Esophagus squamous epithelium (tissue), 5 donors: ENCODE data around the gene GADD45A. TPM values are rescaled to one million over a fixed set of nuclear protein-coding genes. Genes with fewer than 3 reads are reported as not detected.

Experiments used
- DNase-seq: peaks from one replicate; lab custom pipeline; 2025; lab: John Stamatoyannopoulos, UW
- H3K27ac ChIP-seq, 4 donors: fragments of 200-600 bp; sonication (generic); one replicate each; pipeline ENCODE4 v1.5.1; 2016 to 2019; ENCODE audit warnings: mild to moderate bottlenecking in 1 of 4
- H3K27me3 ChIP-seq, 4 donors: fragments of 200-600 bp; sonication (generic); 1 replicate in 3 of 4; 2 replicates in 1 of 4; pipeline versions ENCODE4 v1.5.1 to v1.6.0; 2017 to 2021; ENCODE audit warnings: antibody characterized with exemption in 1 of 4
- H3K36me3 ChIP-seq, 3 donors: fragments of 200-600 bp; sonication (generic); one replicate each; pipeline ENCODE4 v1.5.1; 2016 to 2019
- H3K4me1 ChIP-seq, 3 donors: fragments of 200-600 bp; sonication (generic); one replicate each; pipeline ENCODE4 v1.5.1; 2017 to 2019
- H3K4me3 ChIP-seq, 4 donors: fragments of 200-600 bp; sonication (generic); 1 replicate in 3 of 4; 2 replicates in 1 of 4; pipeline ENCODE4 v1.5.1; 2016 to 2019; ENCODE audit warnings: mild to moderate bottlenecking in 2 of 4, moderate library complexity in 1 of 4
- H3K9me3 ChIP-seq, 3 donors: fragments of 200-600 bp; sonication (generic); one replicate each; pipeline ENCODE4 v1.5.1; 2016 to 2019
- POLR2A ChIP-seq, 4 donors: fragments of 450-650 bp; IDR thresholded peaks; one replicate each; pipeline ENCODE4 v1.6.1; 2017; ENCODE audit warnings: antibody characterized with exemption in 4 of 4, mild to moderate bottlenecking in 4 of 4, moderate library complexity in 3 of 4
- WGBS, 2 donors: methylation state at CpG; one replicate each; pipeline ENCODE4 v1.1.5; 2018; 5-methylcytosine and 5-hydroxymethylcytosine counted together
- intact Hi-C: fragments of 100-400 bp; cut with DNase I; formaldehyde crosslinking; loops from one replicate; pipeline ENCODE4 v1.15.0; 2022
- total RNA-seq, 4 donors: library from RNA; depleted of rRNA; stranded (reverse); fragments of >200 nt; gene quantifications; one replicate each; pipeline ENCODE4 v1.1.0, GENCODE V29; 2016
- TF ChIP-seq, protein P1 (sequence below), 6 experiments: fragments of 450-650 bp in 4 of 6; fragments of 200-600 bp in 2 of 6; sonication (generic) in 2 of 6; IDR thresholded peaks; one replicate each; pipeline ENCODE4 v1.5.1; 2016 to 2019; ENCODE audit warnings: antibody characterized with exemption in 6 of 6, mild to moderate bottlenecking in 4 of 6, moderate library complexity in 4 of 6
- donor health status: DM: yes; HTN: yes; CAD: no.

The GADD45A gene
- total RNA-seq, 4 donors from 2014 or later, result 35.2 to 62.6 (median 46.5) TPM

DNA sequence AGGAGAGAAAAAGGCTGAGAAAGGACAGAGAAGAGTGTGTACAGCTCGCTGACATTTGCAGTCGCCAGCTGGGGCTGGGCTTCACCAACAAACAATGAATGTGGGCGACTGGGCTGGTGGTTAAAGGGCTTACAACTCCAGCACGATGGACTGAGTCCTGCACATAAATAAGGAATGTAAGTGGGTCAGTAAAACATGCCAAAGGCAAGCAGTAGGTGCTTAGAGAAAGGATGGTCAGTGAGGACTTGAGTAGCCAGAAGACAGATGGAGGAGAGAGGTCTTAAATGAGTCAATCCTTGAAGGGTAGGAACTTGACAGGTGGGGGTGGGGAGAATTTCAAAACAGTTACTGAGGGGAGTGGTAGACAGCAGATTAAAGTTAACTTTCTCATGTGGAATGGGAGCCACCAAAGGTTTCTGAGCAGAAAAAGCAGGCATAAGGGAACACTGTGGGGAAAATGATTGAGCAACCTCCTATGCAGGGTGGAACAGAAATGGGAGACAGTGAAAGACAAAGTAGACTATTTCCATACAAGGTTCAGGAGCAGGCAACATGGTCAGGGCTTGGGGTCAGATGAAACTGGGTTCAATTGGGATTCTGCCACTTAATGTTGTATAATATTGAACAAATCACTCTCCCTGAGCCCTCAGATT, 37.4 kb downstream of the GADD45A start:
- TF ChIP-seq, protein P1, sequence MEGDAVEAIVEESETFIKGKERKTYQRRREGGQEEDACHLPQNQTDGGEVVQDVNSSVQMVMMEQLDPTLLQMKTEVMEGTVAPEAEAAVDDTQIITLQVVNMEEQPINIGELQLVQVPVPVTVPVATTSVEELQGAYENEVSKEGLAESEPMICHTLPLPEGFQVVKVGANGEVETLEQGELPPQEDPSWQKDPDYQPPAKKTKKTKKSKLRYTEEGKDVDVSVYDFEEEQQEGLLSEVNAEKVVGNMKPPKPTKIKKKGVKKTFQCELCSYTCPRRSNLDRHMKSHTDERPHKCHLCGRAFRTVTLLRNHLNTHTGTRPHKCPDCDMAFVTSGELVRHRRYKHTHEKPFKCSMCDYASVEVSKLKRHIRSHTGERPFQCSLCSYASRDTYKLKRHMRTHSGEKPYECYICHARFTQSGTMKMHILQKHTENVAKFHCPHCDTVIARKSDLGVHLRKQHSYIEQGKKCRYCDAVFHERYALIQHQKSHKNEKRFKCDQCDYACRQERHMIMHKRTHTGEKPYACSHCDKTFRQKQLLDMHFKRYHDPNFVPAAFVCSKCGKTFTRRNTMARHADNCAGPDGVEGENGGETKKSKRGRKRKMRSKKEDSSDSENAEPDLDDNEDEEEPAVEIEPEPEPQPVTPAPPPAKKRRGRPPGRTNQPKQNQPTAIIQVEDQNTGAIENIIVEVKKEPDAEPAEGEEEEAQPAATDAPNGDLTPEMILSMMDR (IDR thresholded peaks at IDR 0.05), result no peak
- TF ChIP-seq POLR2A (IDR thresholded peaks at IDR 0.05), result no peak
- H3K27me3 ChIP-seq, result no peaks in the 10 kb centered on the region
- no peak overlapping the region for H3K4me3 ChIP-seq
- no peaks in the 10 kb centered on the region for H3K36me3 ChIP-seq
- peaks cover 22 to 70% (median 49%) of the 10 kb centered on the region in 3 donors for H3K4me1 ChIP-seq
- no peak for DNase-seq
- no peaks in the 10 kb centered on the region for H3K9me3 ChIP-seq
- WGBS, 2 donors, result 43 to 71% methylated on average over 4 of the region's 4 CpGs
- peak overlapping the region in 3 of 4 donors; percentile 70 to 78 (median 78) for H3K27ac ChIP-seq
- intact Hi-C loops, result no loop called here

DNA sequence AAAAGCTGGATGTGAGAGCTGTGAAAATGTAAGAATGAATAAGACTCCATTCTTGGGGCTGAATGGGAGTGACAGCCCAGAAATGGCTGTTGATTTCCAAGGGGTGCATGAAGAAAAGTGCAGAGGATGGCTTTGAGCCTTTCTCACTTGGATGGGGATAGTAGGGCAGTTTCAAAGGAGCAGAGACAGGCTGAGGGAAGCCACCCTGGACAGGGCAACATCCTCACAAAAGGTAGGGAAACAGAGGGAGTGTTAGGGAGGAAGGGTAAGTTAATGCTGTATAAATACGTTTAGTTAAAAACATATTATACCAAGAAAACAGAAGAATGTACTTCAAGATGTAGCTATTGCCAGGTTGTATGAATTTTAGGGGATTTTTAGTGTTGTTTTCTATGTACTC, 38.1 kb downstream of the GADD45A start:
- no peak overlapping the region for H3K4me3 ChIP-seq
- H3K9me3 ChIP-seq, result no peaks in the 10 kb centered on the region
- H3K27me3 ChIP-seq, result no peaks in the 10 kb centered on the region
- H3K27ac ChIP-seq, result peak overlapping the region; percentile 43 to 78 (median 74)
- H3K36me3 ChIP-seq, result peaks cover 0 to 2% (median 0%) of the 10 kb centered on the region in 3 donors
- WGBS, 2 donors, result 77% methylated on average over 1 of the region's 1 CpG
- TF ChIP-seq, protein P1 (IDR thresholded peaks at IDR 0.05), result no peak
- TF ChIP-seq POLR2A (IDR thresholded peaks at IDR 0.05), result no peak
- no peak for DNase-seq
- intact Hi-C loops, result no loop called here
- peaks cover 22 to 63% (median 45%) of the 10 kb centered on the region in 3 donors for H3K4me1 ChIP-seq

DNA sequence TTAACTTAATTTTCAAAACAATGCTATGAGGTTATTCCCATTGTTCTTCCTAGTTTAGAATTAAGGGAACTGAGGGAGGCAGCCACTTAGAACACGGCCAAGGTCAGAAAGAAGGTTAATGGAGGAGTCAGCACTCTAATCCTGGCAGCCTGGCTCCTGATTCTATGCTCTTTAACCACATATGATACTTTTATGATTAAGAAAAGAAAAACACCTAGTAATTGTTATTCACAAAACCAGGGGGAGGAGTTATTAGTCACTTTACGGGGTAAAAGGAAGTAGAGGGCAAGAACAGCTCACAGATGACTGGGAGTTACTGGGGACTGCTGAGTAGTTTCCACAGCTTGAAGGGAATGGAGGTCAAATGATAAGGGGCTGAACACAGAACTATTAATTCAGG, 38.6 kb downstream of the GADD45A start:
- Histone ChIP-seq H3K4me3 (no peak overlapping the region), H3K36me3 (peaks cover 0 to 7% (median 0%) of the 10 kb centered on the region in 3 donors), H3K27me3 (no peaks in the 10 kb centered on the region), H3K27ac (peak overlapping the region; percentile 43 to 78 (median 74)), H3K9me3 (no peaks in the 10 kb centered on the region), H3K4me1 (peaks cover 22 to 62% (median 45%) of the 10 kb centered on the region in 3 donors)
- WGBS, 2 donors, result 9 to 11% methylated on average over 2 of the region's 2 CpGs
- TF ChIP-seq, protein P1 (IDR thresholded peaks at IDR 0.05), result no peak
- peak in 1 of 4 donors; percentile 23 for TF ChIP-seq POLR2A (IDR thresholded peaks at IDR 0.05)
- intact Hi-C loops, result no loop called here
- DNase-seq, result no peak

DNA sequence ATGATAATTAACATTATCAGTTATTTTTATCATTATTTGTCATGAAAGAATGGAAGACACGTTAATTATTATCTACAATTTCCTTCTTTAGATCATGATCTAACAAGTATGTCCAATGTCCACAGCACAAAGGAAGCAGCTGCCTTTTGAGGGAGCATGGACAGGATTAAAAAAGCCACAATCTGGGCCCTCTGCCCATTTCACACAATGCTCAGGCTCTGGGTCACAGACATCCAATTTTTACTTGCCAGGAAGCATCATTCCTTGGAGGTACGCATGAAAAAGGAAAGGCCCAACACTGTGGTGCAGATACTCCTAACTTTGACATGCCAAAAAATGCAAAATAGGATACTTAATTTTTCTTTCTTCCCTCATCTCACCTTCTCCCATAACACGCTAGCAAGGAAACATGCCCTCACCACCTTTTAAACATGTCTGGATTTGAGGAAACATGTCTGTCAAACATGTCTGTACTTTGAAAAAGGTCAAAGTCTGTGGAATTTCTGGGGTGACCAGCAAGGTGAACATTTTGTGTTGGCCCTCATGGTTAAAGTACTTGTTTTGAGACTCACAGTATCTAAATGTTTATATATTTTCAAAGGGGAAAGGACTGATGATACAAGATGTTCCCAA, 40.0 kb downstream of the GADD45A start:
- no peaks in the 10 kb centered on the region for H3K27me3 ChIP-seq
- H3K9me3 ChIP-seq, result no peaks in the 10 kb centered on the region
- H3K4me1 ChIP-seq, result peaks cover 22 to 57% (median 45%) of the 10 kb centered on the region in 3 donors
- no peak for DNase-seq
- 13 to 33% methylated on average over 3 of the region's 3 CpGs for WGBS, 2 donors
- H3K27ac ChIP-seq, result peak overlapping the region; percentile 57 to 78 (median 72)
- no peak for TF ChIP-seq POLR2A (IDR thresholded peaks at IDR 0.05)
- TF ChIP-seq, protein P1 (IDR thresholded peaks at IDR 0.05), result no peak
- peaks cover 0 to 12% (median 0%) of the 10 kb centered on the region in 3 donors for H3K36me3 ChIP-seq
- H3K4me3 ChIP-seq, result no peak overlapping the region
- intact Hi-C loops, result no loop called here

DNA sequence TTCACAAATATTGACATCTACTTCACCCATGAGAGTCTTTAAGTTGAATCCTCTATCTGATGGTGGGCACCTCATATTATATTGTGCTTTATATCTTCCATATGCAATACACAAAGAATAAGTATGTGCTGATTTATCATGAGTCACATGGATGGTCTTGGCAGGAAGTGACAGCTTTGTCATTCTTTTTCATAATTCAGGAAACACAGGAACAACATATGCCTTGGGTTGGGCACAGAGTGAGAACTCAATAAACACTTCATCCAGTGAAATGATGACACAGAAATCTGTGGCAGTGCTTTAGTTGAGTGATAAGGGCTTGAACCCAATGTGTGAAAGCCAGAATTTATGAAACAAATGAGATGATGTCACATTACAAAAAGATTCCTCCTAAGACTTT, 41.2 kb downstream of the GADD45A start:
- Histone ChIP-seq H3K36me3 (peaks cover 0 to 12% (median 0%) of the 10 kb centered on the region in 3 donors), H3K4me3 (no peak overlapping the region), H3K9me3 (no peaks in the 10 kb centered on the region), H3K4me1 (peaks cover 22 to 53% (median 42%) of the 10 kb centered on the region in 3 donors), H3K27me3 (no peaks in the 10 kb centered on the region), H3K27ac (peak overlapping the region; percentile 40 to 78 (median 68))
- TF ChIP-seq, protein P1 (IDR thresholded peaks at IDR 0.05), result no peak
- TF ChIP-seq POLR2A (IDR thresholded peaks at IDR 0.05), result no peak
- intact Hi-C loops, result no loop called here
- DNase-seq, result no peak
